Choroid plexus epithelial cell (primary cell): ENCODE results near the gene IL17RD.

Experiments
- DNase-seq: peaks from one replicate; pipeline ENCODE4 v3.0.0-alpha.2; 2010; ENCODE audit warnings: low read depth
- H3K4me3 ChIP-seq: 2 replicates; pipeline ENCODE4 v1.5.1; 2011; ENCODE audit warnings: low read depth, mild to moderate bottlenecking, control low read depth, low read length, moderate library complexity
- CTCF ChIP-seq: conservative IDR thresholded peaks from 2 replicates; pipeline ENCODE4 v1.5.1; 2011; ENCODE audit warnings: low read depth, mild to moderate bottlenecking, control low read depth, inconsistent platforms, low read length, moderate library complexity

The IL17RD gene

GRCh38 chr3:57053122-57053521, 112.0 kb downstream of the IL17RD start:
- no peak overlapping the region for H3K4me3 ChIP-seq
- DNase-seq, result no peak
- no peak for TF ChIP-seq CTCF

GRCh38 chr3:57052662-57053061, 112.5 kb downstream of the IL17RD start:
- no peak for DNase-seq
- no peak for TF ChIP-seq CTCF
- no peak overlapping the region for H3K4me3 ChIP-seq

- no peak for TF ChIP-seq CTCF
- no peak overlapping the region for H3K4me3 ChIP-seq
- DNase-seq, result no peak
Observed at GRCh38 chr3:57048728-57049127, 116.4 kb downstream of the IL17RD start.

GRCh38 chr3:57048052-57048671, 117.0 kb downstream of the IL17RD start:
- no peak overlapping the region for H3K4me3 ChIP-seq
- no peak for TF ChIP-seq CTCF
- no peak for DNase-seq

- no peak for TF ChIP-seq CTCF
- DNase-seq, result no peak
- no peak overlapping the region for H3K4me3 ChIP-seq
Observed at GRCh38 chr3:57046101-57046765, 118.9 kb downstream of the IL17RD start.

GRCh38 chr3:57043518-57043917, 121.6 kb downstream of the IL17RD start:
- no peak for DNase-seq
- TF ChIP-seq CTCF, result no peak
- no peak overlapping the region for H3K4me3 ChIP-seq

- TF ChIP-seq CTCF, result no peak
- no peak overlapping the region for H3K4me3 ChIP-seq
- DNase-seq, result no peak
Observed at GRCh38 chr3:57041674-57042073, 123.5 kb downstream of the IL17RD start.
